ENCODE results near the gene IL23R. TPM values are rescaled to one million over a fixed set of nuclear protein-coding genes. Genes with fewer than 3 reads are reported as not detected.
"Not testable (repeated sequence)": the region's sequence is repeated elsewhere in the genome, so short reads cannot be mapped to it uniquely, and the experiment has no call there.

Gene IL23R
- 0.18 TPM for total RNA-seq

GRCh38 chr1:67166196-67166595 is at the start of gene IL23R:
TSS of gene IL23R (plus strand) at chr1:67166454. CDS start at chr1:67168121, 1,667 bp downstream.
- no peak for DNase-seq (ENCODE audit: low spot score)

GRCh38 chr1:67118191-67118590 is 48.1 kb upstream of the IL23R start:
- DNase-seq (ENCODE audit: low spot score), result no peak

- no peak for DNase-seq (ENCODE audit: low spot score)
These were observed 47.6 kb upstream of the IL23R start for GRCh38 chr1:67118646-67119045.

DNA sequence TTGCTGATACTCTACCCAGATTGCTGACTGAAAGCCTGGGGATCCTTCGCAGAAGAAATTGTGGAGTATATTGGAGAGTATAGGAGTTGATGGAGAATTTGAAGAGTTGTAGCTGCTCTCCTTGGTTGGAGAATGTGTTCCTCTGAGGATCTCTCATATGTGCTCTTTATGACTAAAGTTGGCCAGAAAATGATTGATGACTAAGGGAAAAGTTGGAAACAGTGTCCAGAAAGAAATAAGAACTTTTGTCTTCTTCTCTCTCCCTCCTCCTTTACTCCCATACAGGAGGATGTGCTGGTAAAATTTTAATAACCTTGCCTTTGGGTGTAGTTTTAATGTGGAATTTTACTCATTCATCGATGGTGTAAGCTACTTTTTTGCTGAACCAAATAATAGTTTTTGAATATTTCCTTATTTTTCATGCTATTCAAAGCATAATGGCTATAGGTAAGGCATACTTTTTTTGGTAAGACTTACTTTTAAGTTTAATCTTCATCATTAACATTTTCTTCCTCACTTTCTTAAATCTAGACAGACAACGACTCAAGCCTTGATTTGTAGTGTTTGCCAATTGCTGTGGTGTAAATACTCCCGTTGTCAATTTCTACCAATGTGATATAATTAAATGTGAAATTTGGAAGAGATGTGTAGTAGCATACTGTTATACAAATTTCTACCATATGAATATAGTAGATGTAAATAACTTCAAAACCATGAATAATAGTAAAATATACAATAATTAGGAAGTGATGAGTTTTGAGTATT is 45.2 kb upstream of the IL23R start:
- DNase-seq (ENCODE audit: low spot score), result no peak

DNA sequence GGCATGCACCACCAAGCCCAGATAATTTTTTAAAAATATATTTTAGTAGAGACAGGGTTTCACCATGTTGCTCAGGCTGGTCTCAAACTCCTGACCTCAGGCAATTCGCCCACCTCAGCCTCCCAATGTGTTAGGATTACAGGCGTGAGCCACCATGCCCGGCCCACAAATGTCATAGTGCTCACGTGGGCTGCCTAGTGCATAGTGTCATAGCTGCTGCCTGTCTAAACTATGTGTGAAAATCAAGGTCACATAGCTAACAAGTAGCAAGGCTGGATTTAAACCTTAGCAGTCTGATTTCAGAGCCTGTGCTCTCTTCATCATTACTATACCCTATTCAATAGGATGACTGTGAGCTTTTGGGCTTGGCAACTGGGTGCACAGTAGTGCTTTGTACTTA is 41.8 kb upstream of the IL23R start:
- no peak for DNase-seq (ENCODE audit: low spot score)

DNA sequence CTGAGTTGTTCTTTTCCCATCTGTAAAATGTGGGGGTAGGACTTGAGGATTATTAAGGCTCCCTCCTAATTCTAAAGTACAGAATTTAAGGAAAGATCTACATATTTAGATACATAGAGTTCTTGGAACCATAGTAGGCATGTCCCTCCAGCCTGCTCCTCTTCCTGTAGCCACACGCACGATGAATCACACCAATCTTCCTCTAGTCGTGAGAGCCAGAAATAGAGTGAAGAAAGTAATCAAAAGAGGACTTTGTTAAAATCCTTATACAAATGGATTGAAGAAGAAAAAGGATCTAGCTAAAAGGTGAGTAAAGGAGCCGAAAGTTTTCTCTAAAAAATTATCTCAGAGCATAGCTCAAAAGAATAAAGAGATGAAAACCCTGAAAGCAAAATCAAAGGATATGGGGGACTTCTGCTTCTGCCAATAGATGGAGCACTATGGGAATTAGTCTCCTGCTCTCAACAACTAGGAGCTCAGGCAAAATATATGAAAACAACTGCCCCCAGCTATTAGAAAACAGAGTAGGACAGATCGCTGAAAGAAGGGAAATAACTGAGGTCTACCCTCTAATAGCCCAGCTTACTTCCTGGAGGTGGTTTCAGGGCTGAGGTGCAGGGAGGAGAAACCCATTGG is 40.0 kb upstream of the IL23R start:
- no peak for DNase-seq (ENCODE audit: low spot score)

GRCh38 chr1:67126974-67127373 is 39.3 kb upstream of the IL23R start:
- no peak for DNase-seq (ENCODE audit: low spot score)

- DNase-seq (ENCODE audit: low spot score), result no peak
These were observed 35.6 kb upstream of the IL23R start for GRCh38 chr1:67130673-67131072.

DNA sequence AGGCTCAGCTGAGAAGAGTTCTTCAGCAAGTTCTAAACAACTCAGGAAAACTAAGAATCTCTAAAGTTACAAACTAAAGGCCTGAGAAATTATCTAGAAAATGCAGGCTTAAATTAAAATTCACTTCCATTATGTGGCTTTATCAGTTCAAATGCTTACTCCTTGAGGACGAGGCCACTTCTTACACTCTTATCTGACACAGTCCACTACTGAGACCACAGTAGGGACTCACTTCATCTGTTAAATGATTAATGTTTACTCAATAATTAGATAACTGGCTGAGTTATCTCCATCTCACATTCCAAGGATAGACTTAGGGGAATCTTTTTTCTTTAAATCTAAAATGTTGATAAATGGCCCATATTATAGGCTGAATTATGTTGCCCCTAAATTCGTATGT is 33.1 kb upstream of the IL23R start:
- no peak for DNase-seq (ENCODE audit: low spot score)

DNA sequence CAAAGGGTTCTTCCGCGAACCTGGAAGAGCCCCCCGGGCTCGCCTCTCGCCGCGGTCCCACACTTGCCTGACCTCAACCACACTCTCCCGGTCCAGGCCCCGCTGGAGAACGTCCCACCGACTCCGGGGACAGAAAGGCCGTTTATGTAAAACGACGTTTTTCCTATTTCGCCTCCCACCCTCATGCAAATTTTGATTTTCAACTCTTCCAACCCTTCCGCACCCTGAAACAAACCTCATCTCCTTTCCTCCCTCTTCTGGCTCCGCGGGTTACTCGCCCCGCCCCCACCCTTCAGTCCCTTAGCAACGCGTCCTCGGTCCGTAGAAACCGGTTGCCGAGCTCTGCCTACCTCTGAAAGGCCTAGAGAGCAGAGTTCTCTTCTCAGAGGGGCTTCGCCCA is 31.6 kb upstream of the IL23R start, which contains the start of gene C1orf141:
TSS of gene C1orf141 (minus strand) at position 276 of the 400 bp plus-strand sequence. CDS start 7,730 bp downstream, outside the sequence.
- DNase-seq (ENCODE audit: low spot score), result no peak

DNA sequence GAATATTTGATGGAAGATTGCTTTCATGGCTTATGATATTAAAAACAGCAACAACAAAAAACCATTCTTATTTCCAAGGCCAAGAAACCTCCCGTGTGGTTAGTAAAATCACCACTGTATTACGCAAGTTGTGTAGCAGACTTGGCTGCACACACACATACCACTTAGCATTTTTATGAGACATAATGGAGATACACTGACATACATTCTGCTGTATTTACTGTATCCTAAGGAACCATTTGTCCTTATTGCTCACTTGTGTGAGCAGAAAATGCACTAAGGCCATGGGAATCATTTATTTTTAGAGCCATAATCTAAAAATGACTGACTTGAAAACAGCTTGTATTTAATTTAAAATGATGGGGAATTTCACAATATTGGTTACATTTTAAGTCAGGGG is 30.9 kb upstream of the IL23R start:
- DNase-seq (ENCODE audit: low spot score), result no peak

DNA sequence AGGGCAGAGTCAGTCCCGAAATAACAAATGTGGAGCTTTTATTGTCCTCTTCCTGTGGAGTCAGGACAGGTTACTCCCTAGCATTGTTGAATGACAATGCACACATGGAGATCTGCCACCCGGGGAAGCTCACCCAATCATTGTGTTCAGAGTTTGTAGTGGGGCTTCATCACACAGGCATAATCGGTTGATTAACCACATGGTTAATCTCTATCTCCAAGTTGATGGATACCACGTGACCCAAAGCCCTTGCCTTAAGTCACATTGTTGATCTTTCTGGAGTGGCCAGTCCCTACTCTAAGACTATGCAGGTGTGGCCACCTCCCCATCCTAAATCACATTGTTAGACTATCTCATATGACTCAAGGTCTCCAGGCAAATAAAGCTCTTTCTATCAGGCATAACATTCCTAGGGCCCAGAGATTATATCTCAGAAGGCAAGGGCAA is 28.9 kb upstream of the IL23R start:
- no peak for DNase-seq (ENCODE audit: low spot score)

DNA sequence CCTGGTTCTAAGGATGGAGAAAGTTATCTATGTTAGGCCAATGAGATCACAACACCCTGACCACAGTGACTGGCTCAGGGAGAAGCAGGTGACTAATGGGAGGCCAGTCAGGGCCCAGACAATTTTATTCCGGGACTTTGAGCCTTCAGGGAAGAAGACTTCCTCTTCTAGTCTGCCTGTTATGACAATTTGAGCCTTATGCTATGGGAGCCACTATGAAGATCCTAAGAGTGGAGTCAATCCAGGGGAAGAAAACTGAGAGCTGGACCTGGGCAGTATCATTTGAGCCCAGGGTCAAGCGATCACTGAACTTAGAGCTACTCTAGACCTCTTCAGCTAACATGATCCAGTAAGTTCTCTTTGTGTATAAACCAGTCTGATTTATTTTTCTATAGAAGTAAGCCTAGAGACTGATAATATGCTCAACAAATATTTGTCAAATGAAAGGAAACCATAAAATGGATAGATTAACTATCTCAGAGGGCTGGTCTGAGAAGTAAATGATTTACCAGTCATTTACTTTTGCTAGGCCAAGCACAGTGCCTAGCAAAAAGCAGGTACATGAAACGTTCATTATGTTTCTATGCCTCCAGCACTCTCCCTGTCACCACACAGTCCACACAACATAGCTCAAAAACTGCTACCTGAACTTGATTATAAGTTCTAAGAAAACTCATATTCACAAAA is 27.3 kb upstream of the IL23R start:
- no peak for DNase-seq (ENCODE audit: low spot score)

DNA sequence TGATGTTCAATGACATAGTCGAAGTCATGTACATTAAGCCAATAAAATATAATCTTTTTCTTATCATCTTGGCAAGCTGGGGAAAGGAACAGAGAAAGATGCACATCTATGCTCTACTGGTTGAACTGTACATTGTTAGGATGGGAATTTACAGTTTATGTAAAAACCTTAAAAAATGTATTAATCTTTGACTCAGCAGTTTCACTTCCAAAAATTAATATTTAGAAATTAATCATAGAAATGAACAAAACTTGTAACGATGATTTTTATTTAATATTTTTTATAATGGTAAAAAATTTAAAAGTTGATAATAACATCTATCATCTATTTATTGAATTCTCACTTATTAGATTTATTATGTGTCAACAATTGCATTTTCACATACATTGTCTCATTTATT is 25.8 kb upstream of the IL23R start:
- DNase-seq (ENCODE audit: low spot score), result no peak

- DNase-seq (ENCODE audit: low spot score), result not testable (repeated sequence)
These were observed 24.4 kb upstream of the IL23R start for GRCh38 chr1:67141832-67142231.

- DNase-seq (ENCODE audit: low spot score), result no peak
These were observed 23.3 kb upstream of the IL23R start for GRCh38 chr1:67142931-67143330.

- DNase-seq (ENCODE audit: low spot score), result no peak
These were observed 22.3 kb upstream of the IL23R start for GRCh38 chr1:67143966-67144365.

GRCh38 chr1:67144696-67145095 is 21.6 kb upstream of the IL23R start:
- DNase-seq (ENCODE audit: low spot score), result no peak

- DNase-seq (ENCODE audit: low spot score), result no peak
These were observed 20.2 kb upstream of the IL23R start for GRCh38 chr1:67146101-67146500.

- DNase-seq (ENCODE audit: low spot score), result no peak
These were observed 19.7 kb upstream of the IL23R start for GRCh38 chr1:67146539-67146938.

- DNase-seq (ENCODE audit: low spot score), result not testable (repeated sequence)
These were observed 18.3 kb upstream of the IL23R start for GRCh38 chr1:67147973-67148372.

- DNase-seq (ENCODE audit: low spot score), result no peak
These were observed 17.6 kb upstream of the IL23R start for GRCh38 chr1:67148516-67149178.
